Measurements from ENCODE around the gene ZNF385B. TPM values are rescaled to one million over a fixed set of nuclear protein-coding genes. Genes with fewer than 3 reads are reported as not detected.

The ZNF385B gene
- total RNA-seq, 1 experiment from 2014 or later: 2.2 TPM

DNA sequence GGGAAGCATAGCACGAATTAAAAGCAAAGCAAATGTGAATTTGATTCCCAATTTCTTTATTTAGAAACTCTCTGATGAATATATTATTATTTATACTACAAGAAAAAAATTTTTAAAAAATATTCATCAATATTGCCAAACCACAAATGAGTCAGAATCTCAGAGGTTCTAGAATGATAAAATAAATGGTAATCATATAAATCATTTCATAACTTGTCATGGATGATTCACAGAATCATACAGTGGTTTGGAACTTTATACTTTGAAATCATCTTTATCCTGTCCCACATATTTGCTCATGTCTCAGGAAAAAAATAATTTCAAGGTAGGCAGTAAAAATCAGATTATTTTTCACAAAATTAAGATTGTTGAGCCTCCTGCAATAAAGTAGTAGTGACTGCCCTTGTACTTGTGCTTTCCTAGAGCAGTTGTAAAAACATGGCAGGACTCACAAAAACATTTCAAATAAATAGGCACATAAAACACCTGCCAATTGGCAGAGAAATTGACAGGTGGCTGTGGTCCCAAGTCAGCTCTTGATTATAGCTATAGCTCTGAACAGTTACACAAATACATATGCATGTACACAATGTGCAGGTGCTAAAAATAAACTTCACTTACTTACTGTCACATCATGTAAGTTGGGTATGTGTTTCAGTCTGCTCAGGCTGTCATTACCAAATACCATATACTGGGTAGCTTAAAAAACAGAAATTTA lies 322.8 kb downstream of the ZNF385B start:
- TF ChIP-seq, protein P1, sequence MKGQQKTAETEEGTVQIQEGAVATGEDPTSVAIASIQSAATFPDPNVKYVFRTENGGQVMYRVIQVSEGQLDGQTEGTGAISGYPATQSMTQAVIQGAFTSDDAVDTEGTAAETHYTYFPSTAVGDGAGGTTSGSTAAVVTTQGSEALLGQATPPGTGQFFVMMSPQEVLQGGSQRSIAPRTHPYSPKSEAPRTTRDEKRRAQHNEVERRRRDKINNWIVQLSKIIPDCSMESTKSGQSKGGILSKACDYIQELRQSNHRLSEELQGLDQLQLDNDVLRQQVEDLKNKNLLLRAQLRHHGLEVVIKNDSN (CRISPR knock-in tag; IDR thresholded peaks at IDR 0.05): no peak
- TF ChIP-seq, protein P2, sequence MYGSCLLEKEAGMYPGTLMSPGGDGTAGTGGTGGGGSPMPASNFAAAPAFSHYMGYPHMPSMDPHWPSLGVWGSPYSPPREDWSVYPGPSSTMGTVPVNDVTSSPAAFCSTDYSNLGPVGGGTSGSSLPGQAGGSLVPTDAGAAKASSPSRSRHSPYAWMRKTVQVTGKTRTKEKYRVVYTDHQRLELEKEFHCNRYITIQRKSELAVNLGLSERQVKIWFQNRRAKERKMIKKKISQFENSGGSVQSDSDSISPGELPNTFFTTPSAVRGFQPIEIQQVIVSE (CRISPR knock-in tag; IDR thresholded peaks at IDR 0.05; ENCODE audit: borderline replicate concordance): no peak
- TF ChIP-seq TCF7 (CRISPR knock-in tag; IDR thresholded peaks at IDR 0.05; ENCODE audit: low read depth): no peak
- TF ChIP-seq PRRX2 (CRISPR knock-in tag; IDR thresholded peaks at IDR 0.05): no peak
- TF ChIP-seq NR3C1 (CRISPR knock-in tag; conservative IDR thresholded peaks at IDR 0.05; ENCODE audit: low read depth): no peak
- no peak for TF ChIP-seq JAZF1 (CRISPR knock-in tag; IDR thresholded peaks at IDR 0.05)
- TF ChIP-seq KAT7 (CRISPR knock-in tag; IDR thresholded peaks at IDR 0.05; ENCODE audit: borderline replicate concordance): no peak
- TF ChIP-seq NFE2L1 (CRISPR knock-in tag; IDR thresholded peaks at IDR 0.05): no peak
- no peak for TF ChIP-seq NR2C2 (CRISPR knock-in tag; IDR thresholded peaks at IDR 0.05)
- TF ChIP-seq, protein P3, sequence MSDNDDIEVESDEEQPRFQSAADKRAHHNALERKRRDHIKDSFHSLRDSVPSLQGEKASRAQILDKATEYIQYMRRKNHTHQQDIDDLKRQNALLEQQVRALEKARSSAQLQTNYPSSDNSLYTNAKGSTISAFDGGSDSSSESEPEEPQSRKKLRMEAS (CRISPR knock-in tag; IDR thresholded peaks at IDR 0.05): no peak
- H3K4me1 Mint-ChIP-seq: 0 out of 2 replicates have a peak, but pooled peaks cover under 1% of the 10 kb centered on the region

DNA sequence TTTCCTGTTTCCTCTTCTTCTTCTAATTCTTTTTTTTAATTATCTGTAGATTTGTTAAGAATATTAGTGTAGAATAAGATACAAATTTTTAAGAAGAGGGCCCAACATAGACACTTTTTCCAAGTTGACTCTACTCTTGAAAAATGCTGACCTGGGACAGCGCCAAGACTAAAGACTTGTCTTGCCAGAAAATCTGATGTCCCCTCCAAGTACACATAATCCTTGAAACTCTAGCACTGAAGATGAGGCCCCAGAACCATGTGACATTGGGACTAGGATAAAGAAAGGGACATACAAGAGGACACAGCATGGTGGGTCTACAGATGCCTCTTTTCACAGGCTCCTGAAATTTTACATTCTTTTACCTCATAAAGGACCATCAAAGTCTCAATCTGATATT lies 325.2 kb downstream of the ZNF385B start:
- CTCF ChIA-PET: no interaction called here
- Mint-ChIP-seq H3K36me3 (no peaks in the 10 kb centered on the region; the same call in 1 of the 2 replicates), H3K9me3 (peaks cover 7% of the 10 kb centered on the region), H3K27ac (no peak overlapping the region), H3K4me1 (peaks cover 7% of the 10 kb centered on the region), H3K27me3 (ENCODE audit: low read depth) (no peaks in the 10 kb centered on the region), H3K4me3 (no peak overlapping the region)
- DNase-seq (ENCODE audit: low spot score): no peak
- POLR2A ChIA-PET: no interaction called here
- ATAC-seq: no peak
- no peak for TF ChIP-seq HMGA2 (CRISPR knock-in tag; IDR thresholded peaks at IDR 0.05)
- TF ChIP-seq, protein P4, sequence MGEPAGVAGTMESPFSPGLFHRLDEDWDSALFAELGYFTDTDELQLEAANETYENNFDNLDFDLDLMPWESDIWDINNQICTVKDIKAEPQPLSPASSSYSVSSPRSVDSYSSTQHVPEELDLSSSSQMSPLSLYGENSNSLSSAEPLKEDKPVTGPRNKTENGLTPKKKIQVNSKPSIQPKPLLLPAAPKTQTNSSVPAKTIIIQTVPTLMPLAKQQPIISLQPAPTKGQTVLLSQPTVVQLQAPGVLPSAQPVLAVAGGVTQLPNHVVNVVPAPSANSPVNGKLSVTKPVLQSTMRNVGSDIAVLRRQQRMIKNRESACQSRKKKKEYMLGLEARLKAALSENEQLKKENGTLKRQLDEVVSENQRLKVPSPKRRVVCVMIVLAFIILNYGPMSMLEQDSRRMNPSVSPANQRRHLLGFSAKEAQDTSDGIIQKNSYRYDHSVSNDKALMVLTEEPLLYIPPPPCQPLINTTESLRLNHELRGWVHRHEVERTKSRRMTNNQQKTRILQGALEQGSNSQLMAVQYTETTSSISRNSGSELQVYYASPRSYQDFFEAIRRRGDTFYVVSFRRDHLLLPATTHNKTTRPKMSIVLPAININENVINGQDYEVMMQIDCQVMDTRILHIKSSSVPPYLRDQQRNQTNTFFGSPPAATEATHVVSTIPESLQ (CRISPR knock-in tag; IDR thresholded peaks at IDR 0.05): no peak
- TF ChIP-seq NFE2L1 (CRISPR knock-in tag; IDR thresholded peaks at IDR 0.05): no peak
- TF ChIP-seq, protein P5, sequence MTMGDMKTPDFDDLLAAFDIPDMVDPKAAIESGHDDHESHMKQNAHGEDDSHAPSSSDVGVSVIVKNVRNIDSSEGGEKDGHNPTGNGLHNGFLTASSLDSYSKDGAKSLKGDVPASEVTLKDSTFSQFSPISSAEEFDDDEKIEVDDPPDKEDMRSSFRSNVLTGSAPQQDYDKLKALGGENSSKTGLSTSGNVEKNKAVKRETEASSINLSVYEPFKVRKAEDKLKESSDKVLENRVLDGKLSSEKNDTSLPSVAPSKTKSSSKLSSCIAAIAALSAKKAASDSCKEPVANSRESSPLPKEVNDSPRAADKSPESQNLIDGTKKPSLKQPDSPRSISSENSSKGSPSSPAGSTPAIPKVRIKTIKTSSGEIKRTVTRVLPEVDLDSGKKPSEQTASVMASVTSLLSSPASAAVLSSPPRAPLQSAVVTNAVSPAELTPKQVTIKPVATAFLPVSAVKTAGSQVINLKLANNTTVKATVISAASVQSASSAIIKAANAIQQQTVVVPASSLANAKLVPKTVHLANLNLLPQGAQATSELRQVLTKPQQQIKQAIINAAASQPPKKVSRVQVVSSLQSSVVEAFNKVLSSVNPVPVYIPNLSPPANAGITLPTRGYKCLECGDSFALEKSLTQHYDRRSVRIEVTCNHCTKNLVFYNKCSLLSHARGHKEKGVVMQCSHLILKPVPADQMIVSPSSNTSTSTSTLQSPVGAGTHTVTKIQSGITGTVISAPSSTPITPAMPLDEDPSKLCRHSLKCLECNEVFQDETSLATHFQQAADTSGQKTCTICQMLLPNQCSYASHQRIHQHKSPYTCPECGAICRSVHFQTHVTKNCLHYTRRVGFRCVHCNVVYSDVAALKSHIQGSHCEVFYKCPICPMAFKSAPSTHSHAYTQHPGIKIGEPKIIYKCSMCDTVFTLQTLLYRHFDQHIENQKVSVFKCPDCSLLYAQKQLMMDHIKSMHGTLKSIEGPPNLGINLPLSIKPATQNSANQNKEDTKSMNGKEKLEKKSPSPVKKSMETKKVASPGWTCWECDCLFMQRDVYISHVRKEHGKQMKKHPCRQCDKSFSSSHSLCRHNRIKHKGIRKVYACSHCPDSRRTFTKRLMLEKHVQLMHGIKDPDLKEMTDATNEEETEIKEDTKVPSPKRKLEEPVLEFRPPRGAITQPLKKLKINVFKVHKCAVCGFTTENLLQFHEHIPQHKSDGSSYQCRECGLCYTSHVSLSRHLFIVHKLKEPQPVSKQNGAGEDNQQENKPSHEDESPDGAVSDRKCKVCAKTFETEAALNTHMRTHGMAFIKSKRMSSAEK (CRISPR knock-in tag; IDR thresholded peaks at IDR 0.05; ENCODE audit: borderline replicate concordance): no peak
- TF ChIP-seq ZNF263 (CRISPR knock-in tag; IDR thresholded peaks at IDR 0.05; ENCODE audit: low read depth): no peak
- no peak for TF ChIP-seq PRRX2 (CRISPR knock-in tag; IDR thresholded peaks at IDR 0.05)
- TF ChIP-seq, protein P6, sequence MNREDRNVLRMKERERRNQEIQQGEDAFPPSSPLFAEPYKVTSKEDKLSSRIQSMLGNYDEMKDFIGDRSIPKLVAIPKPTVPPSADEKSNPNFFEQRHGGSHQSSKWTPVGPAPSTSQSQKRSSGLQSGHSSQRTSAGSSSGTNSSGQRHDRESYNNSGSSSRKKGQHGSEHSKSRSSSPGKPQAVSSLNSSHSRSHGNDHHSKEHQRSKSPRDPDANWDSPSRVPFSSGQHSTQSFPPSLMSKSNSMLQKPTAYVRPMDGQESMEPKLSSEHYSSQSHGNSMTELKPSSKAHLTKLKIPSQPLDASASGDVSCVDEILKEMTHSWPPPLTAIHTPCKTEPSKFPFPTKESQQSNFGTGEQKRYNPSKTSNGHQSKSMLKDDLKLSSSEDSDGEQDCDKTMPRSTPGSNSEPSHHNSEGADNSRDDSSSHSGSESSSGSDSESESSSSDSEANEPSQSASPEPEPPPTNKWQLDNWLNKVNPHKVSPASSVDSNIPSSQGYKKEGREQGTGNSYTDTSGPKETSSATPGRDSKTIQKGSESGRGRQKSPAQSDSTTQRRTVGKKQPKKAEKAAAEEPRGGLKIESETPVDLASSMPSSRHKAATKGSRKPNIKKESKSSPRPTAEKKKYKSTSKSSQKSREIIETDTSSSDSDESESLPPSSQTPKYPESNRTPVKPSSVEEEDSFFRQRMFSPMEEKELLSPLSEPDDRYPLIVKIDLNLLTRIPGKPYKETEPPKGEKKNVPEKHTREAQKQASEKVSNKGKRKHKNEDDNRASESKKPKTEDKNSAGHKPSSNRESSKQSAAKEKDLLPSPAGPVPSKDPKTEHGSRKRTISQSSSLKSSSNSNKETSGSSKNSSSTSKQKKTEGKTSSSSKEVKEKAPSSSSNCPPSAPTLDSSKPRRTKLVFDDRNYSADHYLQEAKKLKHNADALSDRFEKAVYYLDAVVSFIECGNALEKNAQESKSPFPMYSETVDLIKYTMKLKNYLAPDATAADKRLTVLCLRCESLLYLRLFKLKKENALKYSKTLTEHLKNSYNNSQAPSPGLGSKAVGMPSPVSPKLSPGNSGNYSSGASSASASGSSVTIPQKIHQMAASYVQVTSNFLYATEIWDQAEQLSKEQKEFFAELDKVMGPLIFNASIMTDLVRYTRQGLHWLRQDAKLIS (CRISPR knock-in tag; IDR thresholded peaks at IDR 0.05; ENCODE audit: borderline replicate concordance): no peak

More for the DNA sequence above, 322.8 kb downstream of the ZNF385B start:
- ATAC-seq: no peak
- Mint-ChIP-seq H3K9me3 (peaks cover 7% of the 10 kb centered on the region), H3K27ac (no peak overlapping the region), H3K4me3 (no peak overlapping the region), H3K27me3 (ENCODE audit: low read depth) (no peaks in the 10 kb centered on the region), H3K36me3 (no peaks in the 10 kb centered on the region; the same call in 1 of the 2 replicates)
- CTCF ChIA-PET: no interaction called here
- POLR2A ChIA-PET: no interaction called here
- DNase-seq (ENCODE audit: low spot score): no peak
